ENCODE measurements around the gene MEGF11.

Gene MEGF11

DNA sequence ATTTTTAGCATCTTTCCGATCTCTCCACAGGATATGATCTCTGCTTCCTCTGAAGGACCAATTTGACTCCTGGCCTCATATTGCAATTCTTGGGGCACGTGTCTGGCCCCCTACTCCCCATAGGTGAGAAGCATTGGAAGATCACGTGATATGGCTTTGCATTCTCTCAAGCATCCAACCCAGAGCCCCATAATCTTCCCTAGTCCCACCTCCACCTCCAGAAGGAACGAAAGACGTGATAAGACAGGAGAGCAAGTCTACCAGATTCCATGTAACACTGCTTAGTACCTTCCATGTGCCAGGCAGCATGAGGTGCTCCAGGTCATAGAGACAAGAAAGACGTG lies 176.3 kb downstream of the MEGF11 start:
- Histone ChIP-seq H3K4me2 (ENCODE audit: low read depth, low read length, poor library complexity, severe bottlenecking) (no peak overlapping the region), H3K27me3 (ENCODE audit: insufficient read depth, low read length, poor library complexity, severe bottlenecking) (no peaks in the 10 kb centered on the region), H3K4me3 (ENCODE audit: low read length, poor library complexity, severe bottlenecking) (no peak overlapping the region), H2AFZ (ENCODE audit: low read length) (no peak overlapping the region), H3K79me2 (ENCODE audit: insufficient read depth, low read length) (no peaks in the 10 kb centered on the region), H3K9ac (ENCODE audit: low read depth, low read length, poor library complexity, severe bottlenecking) (no peak overlapping the region), H3K36me3 (ENCODE audit: insufficient read depth, low read length) (no peaks in the 10 kb centered on the region), H3K9me3 (ENCODE audit: insufficient read depth, low read depth, low read length) (no peaks in the 10 kb centered on the region), H4K20me1 (ENCODE audit: insufficient read depth, low read length, poor library complexity, severe bottlenecking) (no peaks in the 10 kb centered on the region), H3K4me1 (ENCODE audit: insufficient read depth, low read length, poor library complexity, severe bottlenecking) (no peaks in the 10 kb centered on the region), H3F3A (ENCODE audit: low read depth) (no peaks in the 10 kb centered on the region), H3K9me2 (replicated peaks; ENCODE audit: low read depth, low read length) (no peaks in the 10 kb centered on the region)
- TF ChIP-seq, protein P1, sequence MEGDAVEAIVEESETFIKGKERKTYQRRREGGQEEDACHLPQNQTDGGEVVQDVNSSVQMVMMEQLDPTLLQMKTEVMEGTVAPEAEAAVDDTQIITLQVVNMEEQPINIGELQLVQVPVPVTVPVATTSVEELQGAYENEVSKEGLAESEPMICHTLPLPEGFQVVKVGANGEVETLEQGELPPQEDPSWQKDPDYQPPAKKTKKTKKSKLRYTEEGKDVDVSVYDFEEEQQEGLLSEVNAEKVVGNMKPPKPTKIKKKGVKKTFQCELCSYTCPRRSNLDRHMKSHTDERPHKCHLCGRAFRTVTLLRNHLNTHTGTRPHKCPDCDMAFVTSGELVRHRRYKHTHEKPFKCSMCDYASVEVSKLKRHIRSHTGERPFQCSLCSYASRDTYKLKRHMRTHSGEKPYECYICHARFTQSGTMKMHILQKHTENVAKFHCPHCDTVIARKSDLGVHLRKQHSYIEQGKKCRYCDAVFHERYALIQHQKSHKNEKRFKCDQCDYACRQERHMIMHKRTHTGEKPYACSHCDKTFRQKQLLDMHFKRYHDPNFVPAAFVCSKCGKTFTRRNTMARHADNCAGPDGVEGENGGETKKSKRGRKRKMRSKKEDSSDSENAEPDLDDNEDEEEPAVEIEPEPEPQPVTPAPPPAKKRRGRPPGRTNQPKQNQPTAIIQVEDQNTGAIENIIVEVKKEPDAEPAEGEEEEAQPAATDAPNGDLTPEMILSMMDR (conservative IDR thresholded peaks at IDR 0.05; ENCODE audit: low read length): no peak
- no peak for TF ChIP-seq EZH2phosphoT487 (IDR thresholded peaks at IDR 0.05; ENCODE audit: borderline replicate concordance)

DNA sequence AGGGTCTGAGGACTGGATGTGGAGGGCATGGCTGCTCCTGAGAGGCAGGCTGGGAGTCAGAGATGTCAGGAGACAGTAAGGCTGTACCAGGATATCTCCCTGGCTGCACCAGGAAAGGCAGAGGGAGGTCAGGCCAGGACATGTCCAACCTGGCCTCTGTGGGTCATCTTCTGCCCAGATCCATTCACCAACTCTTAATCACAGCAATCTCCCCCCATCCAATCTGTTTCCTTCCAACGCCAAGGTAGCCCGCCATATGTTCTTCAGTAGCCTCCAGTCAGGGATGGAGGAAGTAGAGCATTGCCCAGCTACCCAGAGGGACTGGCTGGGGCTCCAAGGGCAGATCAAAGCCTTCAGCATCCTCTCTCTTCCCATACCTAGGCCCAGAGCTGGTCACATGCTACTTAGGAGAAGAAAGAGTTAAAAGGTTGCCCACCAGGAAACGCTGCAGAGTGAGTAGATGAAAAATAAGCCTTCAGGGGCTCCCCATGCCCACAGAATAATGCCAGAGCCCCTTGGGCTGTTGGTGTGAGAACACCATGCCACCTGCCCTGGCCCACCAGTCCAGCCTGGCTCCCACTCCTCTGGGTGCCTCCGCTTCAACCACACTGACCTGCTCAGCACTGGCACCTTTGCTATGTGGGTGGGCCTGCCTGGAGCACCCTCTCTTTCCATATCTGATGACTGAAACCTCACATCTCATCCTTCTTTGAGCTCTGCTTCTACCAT lies 176.8 kb downstream of the MEGF11 start:
- no peaks in the 10 kb centered on the region for H3K9me2 ChIP-seq (replicated peaks; ENCODE audit: low read depth, low read length)
- no peaks in the 10 kb centered on the region for H3K9me3 ChIP-seq (ENCODE audit: insufficient read depth, low read depth, low read length)
- H4K20me1 ChIP-seq (ENCODE audit: insufficient read depth, low read length, poor library complexity, severe bottlenecking): no peaks in the 10 kb centered on the region
- H3K79me2 ChIP-seq (ENCODE audit: insufficient read depth, low read length): no peaks in the 10 kb centered on the region
- no peaks in the 10 kb centered on the region for H3K27me3 ChIP-seq (ENCODE audit: insufficient read depth, low read length, poor library complexity, severe bottlenecking)
- no peaks in the 10 kb centered on the region for H3K4me1 ChIP-seq (ENCODE audit: insufficient read depth, low read length, poor library complexity, severe bottlenecking)
- H3K9ac ChIP-seq (ENCODE audit: low read depth, low read length, poor library complexity, severe bottlenecking): no peak overlapping the region
- TF ChIP-seq, protein P1 (conservative IDR thresholded peaks at IDR 0.05; ENCODE audit: low read length): no peak
- no peak for TF ChIP-seq EZH2phosphoT487 (IDR thresholded peaks at IDR 0.05; ENCODE audit: borderline replicate concordance)
- H3K4me2 ChIP-seq (ENCODE audit: low read depth, low read length, poor library complexity, severe bottlenecking): no peak overlapping the region
- no peaks in the 10 kb centered on the region for H3K36me3 ChIP-seq (ENCODE audit: insufficient read depth, low read length)
- no peak overlapping the region for H3K4me3 ChIP-seq (ENCODE audit: low read length, poor library complexity, severe bottlenecking)
- no peaks in the 10 kb centered on the region for H3F3A ChIP-seq (ENCODE audit: low read depth)
- H2AFZ ChIP-seq (ENCODE audit: low read length): no peak overlapping the region

DNA sequence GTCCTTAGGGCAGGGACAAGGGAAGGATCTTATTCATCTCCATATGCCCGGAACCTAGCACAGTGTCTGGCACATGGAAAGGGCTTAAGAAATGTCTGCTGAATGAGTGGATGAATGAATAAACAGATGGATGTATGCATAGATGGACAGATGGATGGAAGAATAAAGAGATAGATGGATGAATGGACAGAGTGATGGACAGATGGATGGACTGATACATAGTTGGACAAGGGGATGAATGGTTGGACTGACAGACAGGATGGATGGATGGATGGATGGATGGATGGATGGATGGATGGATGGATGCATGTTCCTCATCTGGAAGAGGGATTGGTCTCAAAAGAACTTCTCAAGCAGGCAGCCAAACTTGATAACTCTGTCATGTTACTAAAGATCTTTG lies 177.6 kb downstream of the MEGF11 start:
- TF ChIP-seq, protein P1 (conservative IDR thresholded peaks at IDR 0.05; ENCODE audit: low read length): no peak
- no peak for TF ChIP-seq EZH2phosphoT487 (IDR thresholded peaks at IDR 0.05; ENCODE audit: borderline replicate concordance)
- H3K4me2 ChIP-seq (ENCODE audit: low read depth, low read length, poor library complexity, severe bottlenecking): no peak overlapping the region
- no peaks in the 10 kb centered on the region for H3F3A ChIP-seq (ENCODE audit: low read depth)
- H4K20me1 ChIP-seq (ENCODE audit: insufficient read depth, low read length, poor library complexity, severe bottlenecking): no peaks in the 10 kb centered on the region
- H3K36me3 ChIP-seq (ENCODE audit: insufficient read depth, low read length): no peaks in the 10 kb centered on the region
- H2AFZ ChIP-seq (ENCODE audit: low read length): no peak overlapping the region
- H3K4me3 ChIP-seq (ENCODE audit: low read length, poor library complexity, severe bottlenecking): no peak overlapping the region
- H3K9ac ChIP-seq (ENCODE audit: low read depth, low read length, poor library complexity, severe bottlenecking): no peak overlapping the region
- no peaks in the 10 kb centered on the region for H3K27me3 ChIP-seq (ENCODE audit: insufficient read depth, low read length, poor library complexity, severe bottlenecking)
- H3K9me3 ChIP-seq (ENCODE audit: insufficient read depth, low read depth, low read length): no peaks in the 10 kb centered on the region
- no peaks in the 10 kb centered on the region for H3K4me1 ChIP-seq (ENCODE audit: insufficient read depth, low read length, poor library complexity, severe bottlenecking)
- no peaks in the 10 kb centered on the region for H3K9me2 ChIP-seq (replicated peaks; ENCODE audit: low read depth, low read length)
- H3K79me2 ChIP-seq (ENCODE audit: insufficient read depth, low read length): no peaks in the 10 kb centered on the region
